Hematopoietic multipotent progenitor cell treated with erythropoietin and hydrocortisone succinate and interleukin-3 and kit ligand, for 8 days (in vitro differentiated cells): ENCODE results near the gene PPM1F.
"Not testable (repeated sequence)": the region's sequence is repeated elsewhere in the genome, so short reads cannot be mapped to it uniquely, and the experiment has no call there.

Experiments used
- DNase-seq: peaks from one replicate; pipeline ENCODE4 v3.0.0-alpha.2; 2015

The PPM1F gene

DNA sequence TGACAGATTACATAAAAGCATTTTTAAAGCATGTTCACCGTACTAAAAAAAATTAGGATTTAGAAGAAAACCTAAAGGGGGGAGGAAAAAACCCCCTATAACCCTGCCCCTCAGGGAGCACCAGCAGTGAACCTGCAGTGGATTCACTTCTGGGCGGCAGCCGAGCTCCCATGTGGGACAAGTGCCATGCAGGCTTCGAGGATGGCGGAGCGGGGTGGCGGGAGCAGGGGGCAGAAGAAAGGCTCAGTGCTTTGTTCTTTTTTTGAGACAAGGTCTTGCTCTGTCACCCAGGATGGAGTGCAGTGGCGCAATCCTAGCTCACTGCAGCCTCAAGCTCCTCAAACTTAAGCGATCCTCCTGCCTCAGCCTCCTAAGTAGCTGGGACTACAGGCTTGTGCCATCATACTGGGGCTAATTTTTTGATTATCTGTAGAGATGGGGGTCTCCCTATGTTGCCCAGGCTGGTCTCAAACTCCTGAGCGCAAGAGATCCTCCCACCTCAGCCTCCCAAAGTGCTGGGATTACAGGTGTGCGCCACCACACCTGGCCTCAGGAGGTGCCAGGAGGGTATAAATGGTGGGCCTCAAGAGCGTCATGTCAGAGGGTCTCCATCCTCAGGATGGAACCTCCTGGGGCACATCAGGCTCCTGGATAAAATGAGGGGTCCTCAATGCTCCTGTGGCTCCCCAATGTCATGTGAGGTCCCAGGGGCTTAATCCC, 34.0 kb downstream of the PPM1F start:
- no peak for DNase-seq

DNA sequence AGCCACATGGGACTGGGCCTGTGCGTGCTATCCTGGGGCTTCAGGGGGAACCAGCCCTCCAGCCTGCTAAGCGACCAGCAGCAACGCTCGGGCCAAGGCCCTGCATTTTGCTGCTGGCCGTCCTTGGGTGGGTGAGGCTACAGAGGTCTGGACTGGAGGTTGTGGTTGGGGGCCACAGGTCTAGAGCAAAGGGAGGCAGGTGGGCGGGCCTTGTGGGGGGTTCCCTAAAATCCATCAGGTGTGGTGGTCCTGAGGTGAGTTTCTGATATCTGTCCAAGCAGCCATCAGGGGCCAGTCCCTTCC, 34.7 kb downstream of the PPM1F start:
- DNase-seq = no peak

- no peak for DNase-seq
Observed at GRCh38 chr22:21917181-21917958, 35.3 kb downstream of the PPM1F start.

DNA sequence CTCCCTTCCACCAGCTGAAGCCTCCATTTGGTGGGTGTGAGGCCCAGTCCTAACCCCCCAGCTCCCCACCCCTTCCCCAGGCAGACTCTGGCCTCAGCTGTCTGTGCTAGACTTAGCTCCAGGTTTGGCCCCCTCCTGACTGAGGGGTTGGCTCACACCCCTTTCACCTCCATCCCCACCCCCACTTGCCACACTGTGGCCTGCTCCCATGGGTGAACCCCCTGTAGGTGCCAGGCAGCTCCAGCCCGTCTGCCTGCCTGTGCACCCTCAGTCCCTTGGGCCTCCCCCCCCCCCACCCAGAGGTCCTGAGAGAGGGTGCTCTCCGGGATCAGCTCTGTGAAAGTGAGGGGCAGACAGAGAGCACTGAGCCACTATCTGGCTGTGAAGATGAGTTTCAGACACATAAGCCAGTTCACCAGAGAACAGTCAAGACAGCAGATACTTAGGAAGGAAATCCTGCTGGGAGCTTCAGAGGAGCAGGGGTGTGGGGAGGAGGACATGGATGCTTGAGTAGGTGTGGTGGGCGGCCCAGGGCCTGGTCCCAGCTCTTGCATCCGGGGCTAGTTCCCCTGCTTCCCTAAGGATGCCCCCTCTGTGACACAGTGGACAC, 36.2 kb downstream of the PPM1F start:
- no peak for DNase-seq

DNA sequence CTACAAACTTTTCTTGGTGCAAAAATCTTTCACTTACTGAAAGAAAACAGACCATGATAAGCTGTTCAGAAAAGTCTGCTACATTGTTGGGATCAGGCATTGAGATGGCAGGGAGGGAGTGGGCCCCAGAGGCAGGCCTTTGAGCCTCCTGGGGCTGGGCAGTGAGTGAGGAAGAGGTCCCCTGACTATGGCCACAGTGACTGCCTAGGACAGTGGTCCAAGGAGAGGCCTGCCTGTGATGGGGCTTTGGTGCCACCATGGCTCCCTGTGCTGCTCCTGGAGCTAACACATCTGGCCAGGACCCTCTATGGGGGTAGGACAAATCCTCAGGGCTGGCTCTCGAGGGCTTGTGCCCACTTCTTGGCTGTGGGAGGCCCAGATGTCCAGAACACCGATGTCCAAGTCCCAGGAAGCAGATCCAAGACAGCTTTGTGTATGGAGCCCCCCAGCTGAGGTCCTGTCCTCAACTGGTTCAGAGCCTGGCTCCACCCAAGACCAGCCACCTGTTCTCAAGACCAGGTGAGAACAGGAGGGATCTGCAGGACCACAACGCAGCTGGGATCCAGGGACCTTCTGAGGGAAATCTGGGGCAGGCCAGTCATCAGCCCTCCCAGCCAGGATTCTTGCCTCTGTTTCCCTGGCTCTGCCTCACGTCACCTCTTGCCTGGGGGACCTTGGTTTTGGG, 36.9 kb downstream of the PPM1F start:
- no peak for DNase-seq

DNA sequence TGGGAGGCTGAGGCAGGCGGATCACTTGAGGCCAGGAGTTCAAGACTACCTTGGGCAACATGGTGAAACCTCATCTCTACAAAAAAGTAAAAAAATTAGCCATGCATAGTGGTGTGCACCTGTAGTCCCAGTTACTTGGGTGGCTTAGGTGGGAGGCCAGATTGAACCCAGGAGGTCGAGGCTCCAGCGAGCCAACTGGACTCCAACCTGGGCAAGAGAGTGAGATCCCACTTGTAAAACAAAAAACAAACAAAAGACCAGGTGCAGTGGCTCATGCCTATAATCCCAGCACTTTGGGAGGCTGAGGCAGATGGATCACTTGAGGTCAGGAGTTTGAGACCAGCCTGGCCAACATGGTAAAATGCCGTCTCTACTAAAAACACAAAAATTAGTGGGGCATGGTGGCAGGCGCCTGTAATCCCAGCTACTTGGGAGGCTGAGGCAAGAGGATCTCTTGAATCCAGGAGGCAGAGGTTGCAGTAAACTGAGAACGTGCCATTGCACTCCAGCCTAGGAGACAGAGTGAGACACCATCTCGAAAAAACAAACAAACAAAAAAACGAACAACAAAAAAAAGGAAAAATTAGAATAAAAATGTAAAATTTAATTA, 38.5 kb downstream of the PPM1F start:
- not testable (repeated sequence) for DNase-seq

DNA sequence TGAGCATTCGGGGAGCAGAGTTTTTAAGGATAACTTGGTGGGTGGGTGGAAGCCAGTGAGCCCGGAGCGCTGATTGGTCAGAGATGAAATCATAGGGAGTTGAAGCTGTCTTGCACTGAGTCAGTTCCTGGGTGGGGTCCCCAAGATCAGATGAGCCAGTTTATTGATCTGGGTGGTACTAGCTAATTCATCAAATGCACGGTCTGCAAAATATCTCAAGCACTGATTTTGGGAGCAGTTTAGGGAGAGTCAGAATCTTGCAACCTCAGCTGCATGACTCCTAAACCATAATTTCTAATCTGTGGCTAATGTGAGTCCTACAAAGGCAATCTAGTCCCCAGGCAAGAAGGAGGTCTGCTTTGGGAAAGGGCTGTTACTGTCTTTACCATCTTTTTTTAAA, 42.3 kb downstream of the PPM1F start:
- DNase-seq = not testable (repeated sequence)

DNA sequence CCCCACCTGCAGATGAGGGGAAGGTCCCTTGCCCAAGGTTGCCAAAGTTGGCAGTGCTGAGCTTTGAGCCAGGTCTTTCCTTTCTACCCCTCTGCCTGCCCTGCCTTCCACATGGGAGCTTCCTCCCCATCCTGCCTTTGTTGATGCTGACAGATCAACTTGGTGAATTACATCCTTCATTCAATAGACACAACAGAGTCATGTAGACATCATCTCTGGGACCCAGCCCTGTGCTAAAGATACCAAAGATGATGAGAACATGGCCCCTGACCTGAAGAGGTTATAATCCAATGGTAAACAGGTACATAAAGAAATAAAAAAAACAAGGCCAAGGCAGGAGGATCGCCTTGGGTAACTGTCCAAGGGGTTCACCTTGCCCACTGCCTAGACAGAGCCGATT, 42.8 kb downstream of the PPM1F start:
- DNase-seq = no peak

DNA sequence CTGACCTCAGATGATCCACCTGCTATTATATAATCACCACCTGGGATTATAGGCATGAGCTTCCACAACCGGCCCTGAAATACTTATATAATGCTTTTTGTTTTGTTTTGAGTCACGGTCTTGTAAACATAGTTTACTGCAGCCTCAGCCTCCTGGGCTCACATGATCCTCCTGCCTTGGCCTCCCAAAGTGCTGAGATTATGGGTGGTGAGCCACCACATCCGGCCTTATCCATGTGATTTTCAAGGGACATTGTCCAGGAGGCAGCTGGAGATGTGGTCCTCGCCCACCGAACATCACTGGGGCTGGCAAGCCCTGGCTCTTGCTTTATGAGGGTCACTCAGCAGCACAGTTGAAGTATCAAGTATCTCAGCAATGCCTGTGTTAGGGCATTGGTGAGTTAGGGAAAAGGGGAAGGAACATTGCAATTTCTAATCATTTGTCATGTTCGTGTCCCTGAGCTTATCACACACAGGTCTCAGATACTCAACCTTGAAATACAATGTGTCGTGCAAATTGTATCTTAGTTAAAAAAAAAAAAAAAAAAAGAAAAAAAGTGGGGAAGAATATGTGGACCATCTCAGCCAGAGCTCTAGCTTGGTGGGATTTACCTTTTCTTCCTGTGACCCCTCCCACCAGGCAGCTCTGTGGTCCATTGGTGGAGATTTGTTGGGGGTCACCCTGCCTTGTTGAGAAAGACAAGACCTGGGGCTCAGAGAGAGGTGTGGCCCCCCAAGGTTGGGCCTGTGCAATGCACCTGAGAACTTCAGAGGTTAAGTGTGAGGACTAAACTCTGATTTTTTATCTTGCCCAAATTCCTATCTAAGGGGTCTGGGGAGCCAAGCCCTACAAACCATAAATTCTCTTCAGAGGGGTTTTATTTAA, 44.8 kb downstream of the PPM1F start:
- DNase-seq = no peak

GRCh38 chr22:21905234-21905633, 47.4 kb downstream of the PPM1F start:
- DNase-seq = not testable (repeated sequence)

DNA sequence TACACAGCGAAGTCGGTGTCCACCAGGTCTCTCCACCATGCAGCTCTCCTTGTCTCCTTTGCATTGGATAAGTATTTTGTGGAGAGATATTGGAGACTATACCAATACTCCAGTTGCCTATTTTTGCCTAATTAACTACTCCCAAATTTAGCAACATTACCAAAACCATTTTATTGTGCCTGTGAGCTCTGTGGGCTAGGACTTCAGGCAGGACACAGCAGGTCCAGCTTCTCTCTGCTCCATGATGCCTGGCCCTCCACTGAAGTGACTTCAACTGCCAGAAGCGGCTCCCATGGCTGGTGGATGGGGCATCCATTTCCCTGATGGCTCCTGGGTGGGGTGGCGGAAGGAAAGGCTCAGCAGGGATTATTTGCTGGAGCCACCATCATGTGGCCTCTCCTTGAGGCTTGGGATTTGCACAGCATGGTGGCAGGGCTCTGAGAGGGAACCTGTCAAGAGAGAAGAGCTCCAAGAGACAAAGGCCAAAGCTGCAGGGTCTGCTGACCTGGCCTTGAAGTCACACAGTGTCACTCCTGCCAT, 48.3 kb downstream of the PPM1F start:
- no peak for DNase-seq

GRCh38 chr22:21903283-21903682, 49.4 kb downstream of the PPM1F start:
- no peak for DNase-seq

GRCh38 chr22:21902296-21903087, 50.2 kb downstream of the PPM1F start:
- DNase-seq = no peak

GRCh38 chr22:21898354-21898896, 54.2 kb downstream of the PPM1F start:
- DNase-seq = no peak

- DNase-seq = no peak
Observed at GRCh38 chr22:21896951-21897513, 55.6 kb downstream of the PPM1F start.

DNA sequence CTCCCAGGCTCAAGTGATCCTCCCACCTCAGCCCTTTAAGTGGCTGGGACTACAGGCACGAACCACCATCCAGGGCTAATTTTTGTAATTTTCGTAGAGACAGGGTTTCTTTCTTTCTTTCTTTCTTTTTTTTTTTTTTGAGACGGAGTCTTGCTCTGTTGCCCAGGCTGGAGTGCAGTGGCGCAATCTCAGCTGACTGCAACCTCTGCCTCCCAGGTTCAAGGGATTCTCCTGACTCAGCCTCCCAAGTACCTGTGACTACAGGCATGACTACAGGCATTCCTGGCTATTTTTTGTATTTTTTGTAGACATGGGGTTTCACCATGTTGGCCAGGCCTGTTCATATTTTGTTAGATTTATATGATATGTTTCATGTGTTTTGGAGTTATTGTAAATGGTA, 56.4 kb downstream of the PPM1F start:
- DNase-seq = not testable (repeated sequence)

- DNase-seq = no peak
Observed at GRCh38 chr22:21894799-21895198, 57.8 kb downstream of the PPM1F start.

GRCh38 chr22:21889251-21889990, 63.2 kb downstream of the PPM1F start:
- DNase-seq = no peak

- no peak for DNase-seq
Observed at GRCh38 chr22:21887841-21888240, 64.8 kb downstream of the PPM1F start.

- not testable (repeated sequence) for DNase-seq
Observed at GRCh38 chr22:21883930-21884329, 68.7 kb downstream of the PPM1F start.
